ENCODE measurements around the gene CABP2. TPM values are rescaled to one million over a fixed set of nuclear protein-coding genes. Genes with fewer than 3 reads are reported as not detected.

Gene CABP2
- total RNA-seq, 1 donor from 2014 or later, result not detected

DNA sequence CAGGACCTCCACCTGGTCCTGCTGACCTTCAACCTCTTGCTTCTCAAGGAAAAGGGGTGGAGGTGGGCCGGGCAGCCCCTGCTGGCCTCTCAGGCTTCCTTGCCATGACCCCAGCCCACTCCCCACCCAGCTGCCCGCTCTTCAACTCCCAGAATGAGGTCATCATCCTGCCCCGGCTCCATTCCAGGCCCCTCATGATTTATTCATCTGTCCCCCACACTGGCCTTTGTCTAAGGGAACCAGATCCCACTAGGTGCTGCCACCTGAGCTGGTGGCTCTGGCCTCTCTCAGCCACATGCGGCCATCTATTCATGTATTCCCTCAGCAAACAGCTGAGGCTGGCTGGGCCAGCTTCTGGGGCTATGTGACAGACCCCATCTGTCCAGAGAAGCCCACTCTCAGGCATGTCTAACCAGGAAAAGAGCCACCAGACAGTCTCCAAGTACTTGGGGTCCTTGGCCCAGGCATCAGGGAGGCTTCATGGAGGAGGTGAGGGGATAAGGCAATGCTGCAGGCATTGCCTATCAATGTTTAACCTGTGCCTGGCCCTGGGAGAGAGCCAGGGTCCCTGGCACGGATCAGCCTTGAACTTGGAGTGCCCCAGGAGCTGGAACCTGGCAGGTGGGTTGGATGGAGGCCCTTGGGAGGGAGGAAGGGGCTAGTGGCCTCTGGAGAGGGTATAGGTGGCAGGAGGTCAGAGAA lies 2.2 kb upstream of the CABP2 start:
- no peak overlapping the region for H3K27ac ChIP-seq
- intact Hi-C loops (cut with DNase I), result no loop called here
- TF ChIP-seq, protein P1, sequence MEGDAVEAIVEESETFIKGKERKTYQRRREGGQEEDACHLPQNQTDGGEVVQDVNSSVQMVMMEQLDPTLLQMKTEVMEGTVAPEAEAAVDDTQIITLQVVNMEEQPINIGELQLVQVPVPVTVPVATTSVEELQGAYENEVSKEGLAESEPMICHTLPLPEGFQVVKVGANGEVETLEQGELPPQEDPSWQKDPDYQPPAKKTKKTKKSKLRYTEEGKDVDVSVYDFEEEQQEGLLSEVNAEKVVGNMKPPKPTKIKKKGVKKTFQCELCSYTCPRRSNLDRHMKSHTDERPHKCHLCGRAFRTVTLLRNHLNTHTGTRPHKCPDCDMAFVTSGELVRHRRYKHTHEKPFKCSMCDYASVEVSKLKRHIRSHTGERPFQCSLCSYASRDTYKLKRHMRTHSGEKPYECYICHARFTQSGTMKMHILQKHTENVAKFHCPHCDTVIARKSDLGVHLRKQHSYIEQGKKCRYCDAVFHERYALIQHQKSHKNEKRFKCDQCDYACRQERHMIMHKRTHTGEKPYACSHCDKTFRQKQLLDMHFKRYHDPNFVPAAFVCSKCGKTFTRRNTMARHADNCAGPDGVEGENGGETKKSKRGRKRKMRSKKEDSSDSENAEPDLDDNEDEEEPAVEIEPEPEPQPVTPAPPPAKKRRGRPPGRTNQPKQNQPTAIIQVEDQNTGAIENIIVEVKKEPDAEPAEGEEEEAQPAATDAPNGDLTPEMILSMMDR (IDR thresholded peaks at IDR 0.05), result no peak
- no peaks in the 10 kb centered on the region for H3K9me3 ChIP-seq
- H3K4me1 ChIP-seq, result no peaks in the 10 kb centered on the region
- ATAC-seq (no peak), DNase-seq (no peak)
- no peaks in the 10 kb centered on the region for H3K36me3 ChIP-seq
- H3K27me3 ChIP-seq (ENCODE audit: low read depth), result no peaks in the 10 kb centered on the region
- no peak overlapping the region for H3K4me3 ChIP-seq

DNA sequence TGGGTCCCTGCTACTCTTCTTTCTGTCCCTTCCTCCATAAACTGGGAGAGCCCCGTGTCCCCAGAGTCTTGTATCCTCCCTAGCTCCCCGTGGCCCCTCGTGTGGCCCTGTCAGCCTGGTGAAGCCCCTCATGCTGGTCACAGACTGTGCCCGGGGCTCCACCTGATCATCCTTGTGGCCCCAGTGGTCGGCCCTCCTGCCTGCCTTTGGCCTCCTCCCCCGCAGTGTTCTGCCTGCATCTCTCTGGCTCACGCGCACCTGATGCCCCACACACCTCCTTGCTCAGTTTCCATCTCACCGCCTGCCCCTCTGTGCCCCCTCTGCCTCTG lies 1.2 kb upstream of the CABP2 start:
- intact Hi-C loops (cut with DNase I), result no loop called here
- TF ChIP-seq, protein P1 (IDR thresholded peaks at IDR 0.05), result no peak
- DNase-seq, result no peak
- Histone ChIP-seq H3K4me3 (no peak overlapping the region), H3K27me3 (ENCODE audit: low read depth) (no peaks in the 10 kb centered on the region), H3K27ac (no peak overlapping the region), H3K9me3 (no peaks in the 10 kb centered on the region), H3K4me1 (no peaks in the 10 kb centered on the region), H3K36me3 (no peaks in the 10 kb centered on the region)
- no peak for ATAC-seq

DNA sequence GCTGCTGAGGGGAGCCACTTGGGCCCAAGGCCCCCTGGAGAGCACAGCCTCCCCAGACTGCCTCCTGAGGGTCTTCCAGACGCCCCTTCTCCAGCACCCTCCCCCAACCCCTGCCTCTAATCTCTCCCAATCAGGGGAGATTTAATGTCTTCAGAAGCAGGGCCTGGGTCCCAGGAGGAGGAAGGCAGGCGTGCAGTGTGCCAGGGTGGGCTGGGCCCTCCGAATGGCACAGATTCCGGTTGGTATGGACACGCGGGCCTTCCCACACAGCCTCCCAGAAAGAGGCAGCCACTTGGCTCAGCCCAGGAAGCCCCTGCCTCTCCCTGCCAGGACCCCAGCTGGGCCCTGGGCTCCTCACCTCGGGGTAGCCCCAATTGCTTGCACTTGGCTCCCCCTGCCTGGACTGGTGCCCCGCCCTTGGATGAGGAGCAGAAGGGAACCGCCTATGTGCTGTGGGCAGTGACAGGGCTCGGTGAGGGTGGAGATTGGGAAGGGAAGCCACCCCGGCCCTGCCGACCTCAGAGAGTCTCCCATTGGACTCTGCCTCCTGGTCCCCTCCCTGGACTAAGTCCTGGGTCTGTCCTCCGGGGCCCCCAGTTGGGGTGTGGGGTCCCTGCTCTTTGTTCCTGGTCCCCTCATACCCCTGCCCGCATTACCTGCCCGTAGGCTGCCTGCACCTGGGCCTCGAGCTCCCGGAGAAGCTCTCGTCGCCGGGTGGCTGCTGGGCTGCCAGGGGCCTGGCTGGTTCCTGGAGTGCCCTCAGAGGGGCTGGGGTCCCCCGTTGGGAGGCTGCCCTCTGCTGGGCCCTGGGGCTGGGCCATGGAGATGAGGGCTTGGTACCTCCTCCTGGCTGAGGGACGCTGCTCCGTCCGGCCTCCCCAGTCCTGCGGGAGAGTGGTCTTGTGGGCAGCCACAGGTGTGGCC lies 572 bp upstream of the CABP2 start:
- ATAC-seq, result no peak
- intact Hi-C loops (cut with DNase I), result no loop called here
- Histone ChIP-seq H3K9me3 (no peaks in the 10 kb centered on the region), H3K4me3 (no peak overlapping the region), H3K4me1 (no peaks in the 10 kb centered on the region), H3K27ac (no peak overlapping the region), H3K36me3 (no peaks in the 10 kb centered on the region), H3K27me3 (ENCODE audit: low read depth) (no peaks in the 10 kb centered on the region)
- no peak for DNase-seq
- TF ChIP-seq, protein P1 (IDR thresholded peaks at IDR 0.05), result no peak

DNA sequence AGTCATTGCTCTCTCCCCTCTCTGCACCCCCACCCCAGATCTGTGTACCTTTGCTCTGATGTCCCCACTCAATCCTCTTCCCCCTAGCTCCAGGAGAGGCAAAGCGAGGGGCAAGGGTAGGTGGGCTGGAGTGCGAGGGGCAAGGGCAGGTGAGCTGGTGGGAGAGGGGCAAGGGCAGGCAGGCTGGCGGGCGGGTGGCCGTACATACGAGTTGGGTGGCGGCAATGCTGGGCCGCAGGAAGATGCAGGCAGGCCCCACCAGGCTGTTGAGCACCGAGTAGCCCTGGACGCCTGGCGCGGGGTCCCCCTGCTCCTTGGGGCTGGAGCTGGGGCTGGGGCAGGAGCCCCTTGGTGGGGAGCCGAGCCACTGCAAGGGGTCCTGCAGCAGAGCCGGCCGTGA lies 908 bp downstream of the CABP2 start:
- intact Hi-C loops (cut with DNase I), result no loop called here
- H3K9me3 ChIP-seq, result no peaks in the 10 kb centered on the region
- H3K36me3 ChIP-seq, result no peaks in the 10 kb centered on the region
- H3K4me3 ChIP-seq, result no peak overlapping the region
- no peaks in the 10 kb centered on the region for H3K4me1 ChIP-seq
- no peaks in the 10 kb centered on the region for H3K27me3 ChIP-seq (ENCODE audit: low read depth)
- DNase-seq, result no peak
- TF ChIP-seq, protein P1 (IDR thresholded peaks at IDR 0.05), result no peak
- no peak for ATAC-seq
- no peak overlapping the region for H3K27ac ChIP-seq

DNA sequence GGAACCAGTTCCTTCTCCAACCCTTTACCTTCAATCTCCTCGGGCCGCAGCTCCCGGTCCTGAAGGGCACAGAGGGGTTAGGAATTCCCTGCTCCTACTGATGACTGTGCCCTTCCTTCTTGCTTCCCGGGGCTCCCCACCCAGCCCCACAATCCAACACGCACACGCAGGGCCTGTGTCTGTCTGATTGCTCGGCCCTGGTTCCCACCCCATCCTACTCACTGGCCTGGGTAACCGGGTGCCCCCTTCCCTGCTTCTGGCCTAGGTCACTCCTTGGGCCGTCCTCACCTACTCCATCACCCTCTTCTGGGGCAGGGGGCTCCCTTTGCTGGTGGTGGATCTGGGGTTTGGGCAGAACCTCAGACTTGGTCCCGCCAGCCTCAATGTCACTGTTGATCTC lies 1.3 kb downstream of the CABP2 start:
- H3K27me3 ChIP-seq (ENCODE audit: low read depth), result no peaks in the 10 kb centered on the region
- intact Hi-C loops (cut with DNase I), result no loop called here
- no peak overlapping the region for H3K27ac ChIP-seq
- TF ChIP-seq, protein P1 (IDR thresholded peaks at IDR 0.05), result no peak
- no peaks in the 10 kb centered on the region for H3K36me3 ChIP-seq
- no peaks in the 10 kb centered on the region for H3K9me3 ChIP-seq
- H3K4me3 ChIP-seq, result no peak overlapping the region
- ATAC-seq, result no peak
- no peaks in the 10 kb centered on the region for H3K4me1 ChIP-seq
- no peak for DNase-seq

Measured in lower lobe of right lung (tissue), 2 donors.